Upper lobe of left lung (tissue), 4 donors: ENCODE data around the gene SEC16B.

ENCODE experiments used
- CTCF ChIP-seq, 6 experiments: fragments of 450-650 bp in 4 of 6; fragments of 200-600 bp in 2 of 6; sonication (generic) in 2 of 6; IDR thresholded peaks; one replicate each; pipeline ENCODE4 v1.5.1; 2016 to 2019; ENCODE audit warnings: antibody characterized with exemption in 6 of 6
- EP300 ChIP-seq, 4 donors: sonication (generic); formaldehyde crosslinking; IDR thresholded peaks; one replicate each; pipeline ENCODE4 v1.5.1; 2017; ENCODE audit warnings: antibody characterized with exemption in 4 of 4, control low read depth in 2 of 4
- POLR2AphosphoS5 ChIP-seq, 2 donors: sonication (generic); formaldehyde crosslinking; IDR thresholded peaks; one replicate each; pipeline ENCODE4 v1.5.1; 2017; ENCODE audit warnings: antibody characterized with exemption in 2 of 2

GRCh38 chr1:177952691-177953090 is 17.2 kb downstream of the SEC16B start:
- no peak for TF ChIP-seq POLR2AphosphoS5 (IDR thresholded peaks at IDR 0.05)
- TF ChIP-seq CTCF (IDR thresholded peaks at IDR 0.05): no peak
- TF ChIP-seq EP300 (IDR thresholded peaks at IDR 0.05): no peak
